Central memory CD4-positive, alpha-beta T cell (primary cell): Measurements from ENCODE around the gene RRP7A.
"Not testable (repeated sequence)": the region's sequence is repeated elsewhere in the genome, so short reads cannot be mapped to it uniquely, and the experiment has no call there.

Experiments
- DNase-seq: peaks from one replicate; pipeline ENCODE4 v3.0.0; 2022

Gene RRP7A

GRCh38 chr22:42535082-42535731 is 15.6 kb upstream of the RRP7A start:
- DNase-seq: not testable (repeated sequence)

GRCh38 chr22:42533638-42533977 is 14.0 kb upstream of the RRP7A start:
- no peak for DNase-seq

- not testable (repeated sequence) for DNase-seq
Observed at GRCh38 chr22:42531401-42532084, 11.9 kb upstream of the RRP7A start.

GRCh38 chr22:42529435-42529834 is 9.8 kb upstream of the RRP7A start:
- DNase-seq: not testable (repeated sequence)

- no peak for DNase-seq
Observed at GRCh38 chr22:42528591-42529307, 9.2 kb upstream of the RRP7A start.

- no peak for DNase-seq
Observed at GRCh38 chr22:42522546-42522945, 3.0 kb upstream of the RRP7A start.

GRCh38 chr22:42521228-42521546 is 1.6 kb upstream of the RRP7A start:
- no peak for DNase-seq

GRCh38 chr22:42518638-42519524 is 715 bp downstream of the RRP7A start:
- not testable (repeated sequence) for DNase-seq

GRCh38 chr22:42517103-42517502 is 2.5 kb downstream of the RRP7A start:
- DNase-seq: not testable (repeated sequence)

GRCh38 chr22:42515896-42516295 is 3.7 kb downstream of the RRP7A start:
- no peak for DNase-seq

- DNase-seq: not testable (repeated sequence)
Observed at GRCh38 chr22:42515304-42515703, 4.3 kb downstream of the RRP7A start.

- not testable (repeated sequence) for DNase-seq
Observed at GRCh38 chr22:42514331-42514730, 5.3 kb downstream of the RRP7A start.

GRCh38 chr22:42512273-42512990 is 7.2 kb downstream of the RRP7A start:
- DNase-seq: not testable (repeated sequence)

- DNase-seq: no peak
Observed at GRCh38 chr22:42511401-42511891, 8.2 kb downstream of the RRP7A start.

- DNase-seq: no peak
Observed at GRCh38 chr22:42509548-42509947, 10.0 kb downstream of the RRP7A start.

- DNase-seq: not testable (repeated sequence)
Observed at GRCh38 chr22:42508975-42509364, 10.6 kb downstream of the RRP7A start.

GRCh38 chr22:42508327-42508974 is 11.1 kb downstream of the RRP7A start:
- DNase-seq: not testable (repeated sequence)

- no peak for DNase-seq
Observed at GRCh38 chr22:42500836-42501179, 18.8 kb downstream of the RRP7A start.

- peak; percentile 76 for DNase-seq
Observed at GRCh38 chr22:42500161-42500835, 19.3 kb downstream of the RRP7A start.

- not testable (repeated sequence) for DNase-seq
Observed at GRCh38 chr22:42499773-42500160, 19.8 kb downstream of the RRP7A start.

- not testable (repeated sequence) for DNase-seq
Observed at GRCh38 chr22:42495533-42496141, 24.0 kb downstream of the RRP7A start.
